ENCODE measurements around the gene PPM1B. TPM values are rescaled to one million over a fixed set of nuclear protein-coding genes. Genes with fewer than 3 reads are reported as not detected.

PPM1B gene
- total and polyA plus RNA-seq, 2 of the 8 experiments (the other 6 are each of a cell fraction or from before 2014, with no cell fraction given), result 43.6 to 126 TPM

GRCh38 chr2:44242904-44243303 is 74.2 kb downstream of the PPM1B start:
- H3K27ac ChIP-seq (ENCODE audit: low read depth, low read length), result no peak overlapping the region
- H2BK20ac ChIP-seq (ENCODE audit: low read length), result no peak overlapping the region
- H3K9me3 ChIP-seq (ENCODE audit: insufficient read depth in 2 of 2, low read depth in 1 of 2, low read length in 1 of 2), result no peaks in the 10 kb centered on the region
- ChIA-PET POLR2A (ENCODE audit: partially characterized antibody) (interaction anchor here (1.1 kb wide), 1 partner anchor 49 kb away, joined by 3 read pairs; no protein-coding TSS in a partner anchor), CTCF (ENCODE audit: partially characterized antibody) (interaction anchor here (0.8 to 3.6 kb wide), 12 partner anchors 9 to 199 kb away, joined by 3 to 13 read pairs (median 6); no protein-coding TSS in a partner anchor)
- H3K27me3 ChIP-seq (replicated peaks in 1 of 4; ENCODE audit: control insufficient read depth in 3 of 4, extremely low read depth in 1 of 4, insufficient read depth in 3 of 4, low read length in 3 of 4), result no peaks in the 10 kb centered on the region
- FAIRE-seq (no peak), DNase-seq (ENCODE audit: low read depth in 1 of 2, low spot score in 2 of 2) (no peak)
- 94% methylated on average over 2 of the region's 2 CpGs; no CpG with 5 or more reads in 1 of the 2 experiments for WGBS, 2 experiments (ENCODE audit: extremely low coverage in 1 of 2, insufficient coverage in 1 of 2, insufficient read length in 1 of 2, insufficient replicate concordance in 2 of 2, low coverage in 1 of 2, low lambda C conversion rate in 2 of 2, missing lambda C conversion rate in 1 of 2)
- H3K36me3 ChIP-seq (ENCODE audit: control insufficient read depth in 2 of 4, insufficient read depth in 4 of 4, low read length in 3 of 4), result no peaks in the 10 kb centered on the region
- H3K4ac ChIP-seq (replicated peaks; ENCODE audit: insufficient read length, low read depth, low read length), result no peak overlapping the region
- TF ChIP-seq TBP (IDR thresholded peaks at IDR 0.05; ENCODE audit: low read depth, low read length), result no peak
- no peak for TF ChIP-seq CHD1 (IDR thresholded peaks at IDR 0.05; ENCODE audit: low read depth, low read length)
- H4K91ac ChIP-seq (replicated peaks; ENCODE audit: insufficient read length, low read length), result no peak overlapping the region
- no peaks in the 10 kb centered on the region for H3K79me1 ChIP-seq (ENCODE audit: low read depth, low read length)
- no peak overlapping the region for H3K4me2 ChIP-seq (ENCODE audit: insufficient read depth in 1 of 2, low read depth in 2 of 2, low read length in 2 of 2)
- H2AFZ ChIP-seq (ENCODE audit: low read length), result no peak overlapping the region
- no peaks in the 10 kb centered on the region for H3K79me2 ChIP-seq (ENCODE audit: control insufficient read depth in 1 of 2, insufficient read depth in 2 of 2, low read length in 2 of 2)
- no peak overlapping the region for H2AK5ac ChIP-seq (ENCODE audit: low read depth, low read length)
- no peak overlapping the region for H4K5ac ChIP-seq (ENCODE audit: insufficient read length, low read depth, low read length)
- peaks cover 0 to 8% (median 2%) of the 10 kb centered on the region in 4 experiments; a peak in 5 of 7 replicates for H3K4me1 ChIP-seq (replicated peaks in 1 of 4; ENCODE audit: control insufficient read depth in 3 of 4, insufficient read depth in 4 of 4, low read length in 3 of 4)
- H2BK15ac ChIP-seq (ENCODE audit: low read length), result no peak overlapping the region
- no peak overlapping the region for H2BK120ac ChIP-seq (replicated peaks; ENCODE audit: low read depth, low read length)
- no peak overlapping the region for H3K56ac ChIP-seq (replicated peaks; ENCODE audit: insufficient read length, low read depth, low read length)
- no peaks in the 10 kb centered on the region for H4K20me1 ChIP-seq (replicated peaks in 1 of 2; ENCODE audit: control insufficient read depth in 1 of 2, insufficient read depth in 2 of 2, low read length in 2 of 2)
- no peak overlapping the region for H3K9ac ChIP-seq (replicated peaks in 1 of 4; ENCODE audit: extremely low read depth in 1 of 4, low read depth in 3 of 4, low read length in 3 of 4)
- no peak overlapping the region for H2BK12ac ChIP-seq (ENCODE audit: low read depth, low read length)
- no peak overlapping the region for H4K8ac ChIP-seq (ENCODE audit: extremely low read depth, insufficient read depth, low read length)
- no peak overlapping the region for H3K14ac ChIP-seq (ENCODE audit: insufficient read length)
- H3K23ac ChIP-seq (ENCODE audit: insufficient read length), result no peak overlapping the region
- no peak overlapping the region for H3K4me3 ChIP-seq (ENCODE audit: extremely low read depth in 1 of 4, insufficient read depth in 2 of 4, low read depth in 3 of 4, low read length in 4 of 4)
- H3K23me2 ChIP-seq (ENCODE audit: low read depth, low read length), result no peaks in the 10 kb centered on the region
- no peak overlapping the region for H3K18ac ChIP-seq (ENCODE audit: extremely low read depth, low read length)
- no peak overlapping the region for H2BK5ac ChIP-seq (ENCODE audit: low read depth, low read length)
